ENCODE measurements around the gene GALNT10. TPM values are rescaled to one million over a fixed set of nuclear protein-coding genes. Genes with fewer than 3 reads are reported as not detected.

The GALNT10 gene
- total and polyA plus RNA-seq, 9 of the 15 experiments (the other 6 are each of a cell fraction or from before 2014, with no cell fraction given), result 4.6 to 37.1 (median 13.3) TPM

DNA sequence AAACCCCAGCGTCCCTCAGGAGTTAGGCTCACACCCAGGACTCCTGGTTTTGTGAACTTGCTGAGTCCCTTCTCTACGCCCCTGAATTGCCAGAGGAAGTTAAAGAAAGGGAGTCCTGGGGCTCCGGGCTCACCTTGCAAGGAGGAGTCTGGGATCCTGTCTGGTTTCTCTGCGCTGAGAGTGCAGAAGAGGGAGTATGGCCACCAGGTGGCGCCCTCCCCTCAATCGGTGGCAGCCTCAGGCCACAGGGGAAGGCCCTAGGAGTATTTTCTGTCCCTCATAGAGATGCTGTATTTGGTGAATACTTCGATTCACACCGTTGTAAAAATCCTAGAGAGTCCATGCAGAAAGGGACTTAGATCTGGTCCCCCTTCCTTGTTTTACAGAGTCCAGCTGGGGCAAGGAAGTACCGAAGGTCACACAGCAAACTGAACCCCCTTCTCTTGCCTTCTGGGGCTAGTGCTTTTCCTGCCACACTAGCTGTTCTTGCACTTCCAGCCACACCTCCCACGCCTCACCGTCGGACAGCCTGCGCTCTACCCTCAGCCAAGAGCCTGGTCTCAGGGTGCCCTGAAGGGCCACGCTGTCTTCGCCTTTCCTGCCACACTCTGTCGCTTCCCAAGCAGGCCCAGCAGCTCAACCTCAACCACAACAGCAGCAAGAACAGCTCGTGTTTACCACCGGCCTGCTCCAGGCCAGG is 277.3 kb downstream of the GALNT10 start:
- Histone ChIP-seq H2AFZ (ENCODE audit: low read depth, low read length) (no peak overlapping the region), H3K4me1 (replicated peaks in 1 of 2; ENCODE audit: control insufficient read depth in 2 of 2, insufficient read depth in 2 of 2, low read length in 2 of 2) (no peaks in the 10 kb centered on the region), H3K9ac (ENCODE audit: insufficient read depth in 1 of 2, low read depth in 2 of 2, low read length in 2 of 2) (peak overlapping the region in 1 of 2 experiments; percentile 27; a peak in 2 of 4 replicates), H3K4me2 (ENCODE audit: insufficient read depth, low read length) (no peak overlapping the region), H3K4me3 (no peak overlapping the region), H3K27me3 (ENCODE audit: control insufficient read depth in 2 of 2, insufficient read depth in 2 of 2, low read length in 2 of 2) (peaks cover 17% of the 10 kb centered on the region in 2 experiments), H3K27ac (ENCODE audit: extremely low read depth, low read depth, low read length) (no peak overlapping the region), H3K9me1 (ENCODE audit: control insufficient read depth, insufficient read depth, low read length) (no peaks in the 10 kb centered on the region), H3K36me3 (ENCODE audit: control insufficient read depth, insufficient read depth, low read length) (no peaks in the 10 kb centered on the region), H3K9me3 (replicated peaks; ENCODE audit: control insufficient read depth, insufficient read depth, low read depth, low read length) (no peaks in the 10 kb centered on the region), H3K79me2 (ENCODE audit: control insufficient read depth, insufficient read depth, low read length) (no peaks in the 10 kb centered on the region), H4K20me1 (replicated peaks; ENCODE audit: control insufficient read depth, insufficient read depth, low read length) (0 out of 2 replicates have a peak, but pooled peaks cover 2% of the 10 kb centered on the region)
- peak; percentile 93 for FAIRE-seq
- BruUV-seq (replicated peaks), result no TSS peak
- POLR2A ChIA-PET, result interaction anchor here (0.5 to 1.0 kb wide), 3 partner anchors 9 to 223 kb away, joined by 3 read pairs; no protein-coding TSS in a partner anchor
- intact Hi-C loops (cut with micrococcal nuclease) (loop anchor here (1.0 to 5.0 kb wide), 4 partner anchors 108 to 496 kb away; no protein-coding TSS in a partner anchor), in situ Hi-C loops (cut with MboI) (loop anchor here (5.0 kb wide), 1 partner anchor 139 kb away; no protein-coding TSS in a partner anchor)
- ATAC-seq, result peak; percentile 99
- DNase-seq (ENCODE audit: extremely low read depth in 1 of 4, low spot score in 3 of 4), result peak; percentile 80 to 88 (median 87)
- 18% methylated on average over 18 of the region's 18 CpGs for WGBS (ENCODE audit: insufficient coverage, low coverage, missing lambda C conversion rate)
- CTCF ChIA-PET (ENCODE audit: low intra/inter-chr PET ratio), result interaction anchor here (0.5 to 1.8 kb wide), 7 partner anchors 9 to 396 kb away, joined by 3 to 21 read pairs (median 3); no protein-coding TSS in a partner anchor
- TF ChIP-seq, protein P1, sequence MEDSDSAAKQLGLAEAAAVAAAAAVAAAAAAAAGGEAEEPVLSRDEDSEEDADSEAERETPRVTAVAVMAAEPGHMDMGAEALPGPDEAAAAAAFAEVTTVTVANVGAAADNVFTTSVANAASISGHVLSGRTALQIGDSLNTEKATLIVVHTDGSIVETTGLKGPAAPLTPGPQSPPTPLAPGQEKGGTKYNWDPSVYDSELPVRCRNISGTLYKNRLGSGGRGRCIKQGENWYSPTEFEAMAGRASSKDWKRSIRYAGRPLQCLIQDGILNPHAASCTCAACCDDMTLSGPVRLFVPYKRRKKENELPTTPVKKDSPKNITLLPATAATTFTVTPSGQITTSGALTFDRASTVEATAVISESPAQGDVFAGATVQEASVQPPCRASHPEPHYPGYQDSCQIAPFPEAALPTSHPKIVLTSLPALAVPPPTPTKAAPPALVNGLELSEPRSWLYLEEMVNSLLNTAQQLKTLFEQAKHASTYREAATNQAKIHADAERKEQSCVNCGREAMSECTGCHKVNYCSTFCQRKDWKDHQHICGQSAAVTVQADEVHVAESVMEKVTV (CRISPR knock-in tag; IDR thresholded peaks at IDR 0.05), result peak; percentile 64
- TF ChIP-seq ZNF140 (CRISPR knock-in tag; IDR thresholded peaks at IDR 0.05) (no peak), RB1 (IDR thresholded peaks at IDR 0.05; ENCODE audit: low read depth) (peak; percentile 48; the same call in 1 of the 2 replicates), RAD21 (CRISPR knock-in tag; conservative IDR thresholded peaks at IDR 0.05 in 1 of 2, IDR thresholded peaks at IDR 0.05 in 1 of 2) (peak; percentile 79 to 88), SP1 (CRISPR knock-in tag; IDR thresholded peaks at IDR 0.05) (no peak), ZNF583 (CRISPR knock-in tag; IDR thresholded peaks at IDR 0.05) (0 out of 2 replicates have a peak, but pooled peaks have one; percentile 36), SP2 (IDR thresholded peaks at IDR 0.05; ENCODE audit: extremely low read depth, low read depth, low read length, poor library complexity, severe bottlenecking) (no peak), ZFX (CRISPR knock-in tag; IDR thresholded peaks at IDR 0.05) (0 out of 2 replicates have a peak, but pooled peaks have one; percentile 22)
- TF ChIP-seq, protein P2, sequence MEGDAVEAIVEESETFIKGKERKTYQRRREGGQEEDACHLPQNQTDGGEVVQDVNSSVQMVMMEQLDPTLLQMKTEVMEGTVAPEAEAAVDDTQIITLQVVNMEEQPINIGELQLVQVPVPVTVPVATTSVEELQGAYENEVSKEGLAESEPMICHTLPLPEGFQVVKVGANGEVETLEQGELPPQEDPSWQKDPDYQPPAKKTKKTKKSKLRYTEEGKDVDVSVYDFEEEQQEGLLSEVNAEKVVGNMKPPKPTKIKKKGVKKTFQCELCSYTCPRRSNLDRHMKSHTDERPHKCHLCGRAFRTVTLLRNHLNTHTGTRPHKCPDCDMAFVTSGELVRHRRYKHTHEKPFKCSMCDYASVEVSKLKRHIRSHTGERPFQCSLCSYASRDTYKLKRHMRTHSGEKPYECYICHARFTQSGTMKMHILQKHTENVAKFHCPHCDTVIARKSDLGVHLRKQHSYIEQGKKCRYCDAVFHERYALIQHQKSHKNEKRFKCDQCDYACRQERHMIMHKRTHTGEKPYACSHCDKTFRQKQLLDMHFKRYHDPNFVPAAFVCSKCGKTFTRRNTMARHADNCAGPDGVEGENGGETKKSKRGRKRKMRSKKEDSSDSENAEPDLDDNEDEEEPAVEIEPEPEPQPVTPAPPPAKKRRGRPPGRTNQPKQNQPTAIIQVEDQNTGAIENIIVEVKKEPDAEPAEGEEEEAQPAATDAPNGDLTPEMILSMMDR (IDR thresholded peaks at IDR 0.05 in 2 of 3, conservative IDR thresholded peaks at IDR 0.05 in 1 of 3; ENCODE audit: insufficient read depth in 2 of 3, low read depth in 1 of 3, low read length in 3 of 3), result peak; percentile 88 to 91 (median 89)
- TF ChIP-seq, protein P3, sequence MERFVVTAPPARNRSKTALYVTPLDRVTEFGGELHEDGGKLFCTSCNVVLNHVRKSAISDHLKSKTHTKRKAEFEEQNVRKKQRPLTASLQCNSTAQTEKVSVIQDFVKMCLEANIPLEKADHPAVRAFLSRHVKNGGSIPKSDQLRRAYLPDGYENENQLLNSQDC (CRISPR knock-in tag; IDR thresholded peaks at IDR 0.05), result no peak
- TF ChIP-seq, protein P4, sequence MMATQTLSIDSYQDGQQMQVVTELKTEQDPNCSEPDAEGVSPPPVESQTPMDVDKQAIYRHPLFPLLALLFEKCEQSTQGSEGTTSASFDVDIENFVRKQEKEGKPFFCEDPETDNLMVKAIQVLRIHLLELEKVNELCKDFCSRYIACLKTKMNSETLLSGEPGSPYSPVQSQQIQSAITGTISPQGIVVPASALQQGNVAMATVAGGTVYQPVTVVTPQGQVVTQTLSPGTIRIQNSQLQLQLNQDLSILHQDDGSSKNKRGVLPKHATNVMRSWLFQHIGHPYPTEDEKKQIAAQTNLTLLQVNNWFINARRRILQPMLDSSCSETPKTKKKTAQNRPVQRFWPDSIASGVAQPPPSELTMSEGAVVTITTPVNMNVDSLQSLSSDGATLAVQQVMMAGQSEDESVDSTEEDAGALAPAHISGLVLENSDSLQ (IDR thresholded peaks at IDR 0.05), result no peak
- TF ChIP-seq, protein P5, sequence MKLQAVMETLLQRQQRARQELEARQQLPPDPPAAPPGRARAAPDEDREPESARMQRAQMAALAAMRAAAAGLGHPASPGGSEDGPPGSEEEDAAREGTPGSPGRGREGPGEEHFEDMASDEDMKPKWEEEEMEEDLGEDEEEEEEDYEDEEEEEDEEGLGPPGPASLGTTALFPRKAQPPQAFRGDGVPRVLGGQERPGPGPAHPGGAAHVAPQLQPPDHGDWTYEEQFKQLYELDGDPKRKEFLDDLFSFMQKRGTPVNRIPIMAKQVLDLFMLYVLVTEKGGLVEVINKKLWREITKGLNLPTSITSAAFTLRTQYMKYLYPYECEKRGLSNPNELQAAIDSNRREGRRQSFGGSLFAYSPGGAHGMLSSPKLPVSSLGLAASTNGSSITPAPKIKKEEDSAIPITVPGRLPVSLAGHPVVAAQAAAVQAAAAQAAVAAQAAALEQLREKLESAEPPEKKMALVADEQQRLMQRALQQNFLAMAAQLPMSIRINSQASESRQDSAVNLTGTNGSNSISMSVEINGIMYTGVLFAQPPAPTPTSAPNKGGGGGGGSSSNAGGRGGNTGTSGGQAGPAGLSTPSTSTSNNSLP (IDR thresholded peaks at IDR 0.05; ENCODE audit: borderline replicate concordance, low read depth, low read length), result no peak

Data from K562 (cell line).